ENCODE measurements around the gene TDP2.
"Not testable (repeated sequence)": the region's sequence is repeated elsewhere in the genome, so short reads cannot be mapped to it uniquely, and the experiment has no call there.

DNA sequence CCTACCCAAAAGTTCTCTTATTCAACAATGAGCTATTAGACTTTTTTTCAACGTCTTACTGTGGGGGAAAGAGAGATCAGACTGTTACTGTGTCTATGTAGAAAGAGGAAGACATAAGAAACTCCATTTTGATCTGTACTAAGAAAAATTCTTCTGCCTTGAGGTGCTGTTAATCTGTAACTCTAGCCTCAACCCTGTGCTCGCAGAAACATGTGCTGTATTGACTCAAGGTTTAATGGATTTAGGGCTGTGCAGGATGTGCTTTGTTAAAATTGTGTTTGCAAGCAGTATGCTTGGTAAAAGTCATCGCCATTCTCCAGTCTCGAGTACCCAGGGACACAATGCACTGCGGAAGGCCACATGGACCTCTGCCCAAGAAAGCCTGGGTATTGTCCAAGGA is 4.9 kb downstream of the TDP2 start:
- TF ChIP-seq CTCF, POLR2A, EP300 (IDR thresholded peaks at IDR 0.05): not testable (repeated sequence)
